Naive B cell (primary cell): ENCODE data around the gene C16orf86. TPM values are rescaled to one million over a fixed set of nuclear protein-coding genes. Genes with fewer than 3 reads are reported as not detected.

Source experiments
- ATAC-seq, 2 donors: fragments of 150-1000 bp; cut with Tn5 transposase; 2 replicates each; pipeline ENCODE4 v1.10.0; 2021; ENCODE audit warnings: low read depth in 2 of 2, mild to moderate bottlenecking in 2 of 2, moderate library complexity in 2 of 2
- DNase-seq: peaks from one replicate; pipeline ENCODE4 v3.0.0; 2022
- H3K27ac Mint-ChIP-seq, 6 donors: one replicate each; pipeline ENCODE4 v1.8.0; 2020 to 2022; ENCODE audit warnings: mild to moderate bottlenecking in 6 of 6, mixed read lengths in 6 of 6, moderate library complexity in 5 of 6, inconsistent platforms in 2 of 6
- H3K27me3 Mint-ChIP-seq, 3 donors: one replicate each; pipeline ENCODE4 v1.8.0; 2021 to 2022; ENCODE audit warnings: mixed read lengths in 3 of 3, mild to moderate bottlenecking in 1 of 3
- H3K36me3 Mint-ChIP-seq, 2 donors: one replicate each; pipeline ENCODE4 v1.8.0; 2020 to 2022; ENCODE audit warnings: mixed read lengths in 2 of 2, inconsistent platforms in 1 of 2, mild to moderate bottlenecking in 1 of 2
- H3K4me1 Mint-ChIP-seq, 3 donors: one replicate each; pipeline ENCODE4 v1.8.0; 2020 to 2022; ENCODE audit warnings: mixed read lengths in 3 of 3, inconsistent platforms in 1 of 3, mild to moderate bottlenecking in 1 of 3, moderate library complexity in 1 of 3
- H3K4me3 Mint-ChIP-seq, 8 donors: one replicate each; pipeline ENCODE4 v1.8.0; 2020 to 2022; ENCODE audit warnings: mild to moderate bottlenecking in 8 of 8, mixed read lengths in 8 of 8, moderate library complexity in 8 of 8, inconsistent platforms in 2 of 8
- H3K9me3 Mint-ChIP-seq, 7 donors: one replicate each; pipeline ENCODE4 v1.8.0; 2020 to 2022; ENCODE audit warnings: mixed read lengths in 7 of 7, mild to moderate bottlenecking in 5 of 7, inconsistent platforms in 2 of 7, moderate library complexity in 1 of 7
- polyA plus RNA-seq, 6 donors: library from polyadenylated mRNA; unstranded; fragments of 300-500 nt; fragmentation: Illumina TruSeq; gene quantifications; one replicate each; pipeline ENCODE4 v1.2.3, GENCODE V29; 2021; ENCODE audit warnings: low read depth in 6 of 6

C16orf86 gene
- polyA plus RNA-seq, 6 donors from 2014 or later = 10.3 to 12.5 (median 11.1) TPM

DNA sequence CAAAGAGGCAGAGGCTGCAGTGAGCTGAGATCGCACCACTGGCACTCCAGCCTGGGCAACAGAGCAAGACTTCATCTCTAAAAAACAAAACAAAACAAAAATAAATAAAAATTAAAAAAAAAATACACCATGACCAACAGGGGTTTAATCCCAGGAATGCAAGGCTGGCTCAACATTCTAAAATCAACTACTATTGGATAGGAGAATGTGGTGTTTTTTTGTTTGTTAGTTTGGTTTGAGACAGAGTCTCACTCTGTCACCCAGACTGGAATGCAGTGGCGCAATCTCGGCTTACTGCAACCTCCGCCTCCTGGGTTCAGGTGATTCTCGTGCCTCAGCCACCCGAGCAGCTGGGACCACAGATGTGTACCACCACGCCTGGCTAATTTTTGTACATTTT is 32.7 kb downstream of the C16orf86 start:
- no peak for ATAC-seq
- Mint-ChIP-seq H3K4me3 (no peak overlapping the region), H3K4me1 (peaks cover 0 to 10% (median 7%) of the 10 kb centered on the region in 3 donors), H3K9me3 (peaks cover 0 to 1% (median 0%) of the 10 kb centered on the region in 7 donors), H3K36me3 (peaks cover 0 to 8% of the 10 kb centered on the region in 2 donors), H3K27ac (no peak overlapping the region), H3K27me3 (no peaks in the 10 kb centered on the region)
- DNase-seq = no peak

DNA sequence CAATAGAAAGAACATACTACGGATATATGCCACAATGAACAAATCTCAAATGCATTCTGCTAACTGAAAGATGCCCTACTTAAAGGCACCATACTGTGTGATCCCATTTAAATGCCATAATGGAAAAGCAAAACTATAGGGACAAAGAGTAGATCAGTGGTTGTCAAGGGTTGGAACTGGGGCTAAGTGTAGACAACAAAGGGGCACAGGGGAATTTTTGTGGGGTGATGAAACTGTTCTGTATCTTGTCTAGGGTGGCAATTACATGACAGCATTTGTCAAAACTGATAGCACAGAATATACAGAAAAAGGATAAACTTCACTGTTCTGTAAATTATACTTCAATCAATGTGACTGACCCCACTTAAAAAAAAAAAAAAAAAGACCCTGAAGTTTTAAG is 34.8 kb downstream of the C16orf86 start:
- no peak overlapping the region for H3K27ac Mint-ChIP-seq
- no peak overlapping the region for H3K4me3 Mint-ChIP-seq
- peaks cover 0 to 8% of the 10 kb centered on the region in 2 donors for H3K36me3 Mint-ChIP-seq
- no peaks in the 10 kb centered on the region for H3K27me3 Mint-ChIP-seq
- DNase-seq (no peak), ATAC-seq (no peak)
- peaks cover 0 to 10% (median 3%) of the 10 kb centered on the region in 3 donors for H3K4me1 Mint-ChIP-seq
- peaks cover 0 to 1% (median 0%) of the 10 kb centered on the region in 7 donors for H3K9me3 Mint-ChIP-seq

DNA sequence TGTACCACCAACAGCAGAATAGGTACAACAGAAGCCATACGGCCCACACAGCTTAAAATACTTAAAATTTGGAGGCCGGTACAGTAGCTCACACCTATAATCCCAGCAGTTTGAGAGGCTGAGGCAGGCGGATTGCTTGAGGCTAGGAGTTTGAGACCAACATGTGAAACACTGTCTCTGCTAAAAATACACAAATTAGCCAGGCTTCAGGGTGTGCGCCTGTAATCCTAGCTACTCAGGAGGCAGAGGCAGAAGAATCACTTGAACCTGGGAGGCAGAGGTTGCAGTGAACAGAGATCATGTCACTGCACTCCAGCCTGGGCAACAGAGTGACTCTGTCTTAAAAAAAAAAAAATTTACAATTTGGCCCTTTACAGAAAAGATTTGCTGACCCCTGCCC is 35.5 kb downstream of the C16orf86 start:
- H3K36me3 Mint-ChIP-seq = peaks cover 0 to 8% of the 10 kb centered on the region in 2 donors
- H3K27me3 Mint-ChIP-seq = no peaks in the 10 kb centered on the region
- peaks cover 0 to 1% (median 0%) of the 10 kb centered on the region in 7 donors for H3K9me3 Mint-ChIP-seq
- H3K27ac Mint-ChIP-seq = peak overlapping the region in 2 of 6 donors; percentile 11 to 62
- ATAC-seq = no peak
- DNase-seq = no peak
- H3K4me3 Mint-ChIP-seq = no peak overlapping the region
- H3K4me1 Mint-ChIP-seq = peaks cover 0 to 10% (median 0%) of the 10 kb centered on the region in 3 donors

DNA sequence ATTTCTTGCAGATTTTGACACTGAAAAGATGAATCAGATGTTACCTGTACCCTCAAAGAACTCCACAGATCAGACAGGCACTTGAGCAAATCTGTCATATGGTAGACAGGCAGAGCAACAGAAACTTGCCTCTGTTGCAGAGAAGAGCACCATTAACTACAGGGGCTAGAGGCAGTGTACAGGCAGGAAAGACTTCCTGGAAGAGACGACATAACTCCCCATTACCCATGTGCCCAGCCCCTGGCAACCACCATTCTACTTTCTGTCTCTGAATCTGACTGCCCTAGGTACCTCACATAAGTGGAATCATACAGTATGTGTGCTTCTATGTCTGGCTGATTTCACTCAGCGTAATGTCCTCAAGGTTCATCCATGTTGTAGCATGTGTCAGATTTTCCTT is 37.0 kb downstream of the C16orf86 start:
- H3K4me3 Mint-ChIP-seq = no peak overlapping the region
- H3K4me1 Mint-ChIP-seq = peaks cover 0 to 11% (median 4%) of the 10 kb centered on the region in 3 donors
- ATAC-seq = no peak
- H3K27ac Mint-ChIP-seq = peak overlapping the region in 2 of 6 donors; percentile 15 to 44
- H3K9me3 Mint-ChIP-seq = peaks cover 0 to 1% (median 0%) of the 10 kb centered on the region in 7 donors
- H3K27me3 Mint-ChIP-seq = no peaks in the 10 kb centered on the region
- H3K36me3 Mint-ChIP-seq = peaks cover 0 to 4% of the 10 kb centered on the region in 2 donors
- DNase-seq = no peak

DNA sequence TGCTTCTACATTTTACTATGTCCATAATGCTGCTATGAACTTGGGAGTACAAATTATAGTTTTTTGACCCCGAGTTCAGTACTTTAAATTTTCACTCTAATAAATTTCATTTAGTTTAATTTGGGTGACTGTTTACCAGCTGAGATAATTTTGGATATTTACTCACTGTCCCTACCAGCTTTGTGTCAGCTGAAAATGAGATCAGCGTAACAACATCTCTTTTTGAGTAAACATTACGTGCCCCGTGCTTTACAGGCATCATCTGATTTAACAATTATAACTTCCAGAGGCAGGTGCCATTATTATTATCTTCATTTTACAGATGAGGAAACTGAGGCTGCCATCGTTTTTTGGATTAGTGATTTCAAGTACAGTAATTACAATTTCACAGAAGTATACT is 37.5 kb downstream of the C16orf86 start:
- ATAC-seq (no peak), DNase-seq (no peak)
- H3K4me3 Mint-ChIP-seq = no peak overlapping the region
- H3K27me3 Mint-ChIP-seq = no peaks in the 10 kb centered on the region
- peaks cover 0 to 10% (median 4%) of the 10 kb centered on the region in 3 donors for H3K4me1 Mint-ChIP-seq
- no peaks in the 10 kb centered on the region for H3K9me3 Mint-ChIP-seq
- no peaks in the 10 kb centered on the region for H3K36me3 Mint-ChIP-seq
- no peak overlapping the region for H3K27ac Mint-ChIP-seq

DNA sequence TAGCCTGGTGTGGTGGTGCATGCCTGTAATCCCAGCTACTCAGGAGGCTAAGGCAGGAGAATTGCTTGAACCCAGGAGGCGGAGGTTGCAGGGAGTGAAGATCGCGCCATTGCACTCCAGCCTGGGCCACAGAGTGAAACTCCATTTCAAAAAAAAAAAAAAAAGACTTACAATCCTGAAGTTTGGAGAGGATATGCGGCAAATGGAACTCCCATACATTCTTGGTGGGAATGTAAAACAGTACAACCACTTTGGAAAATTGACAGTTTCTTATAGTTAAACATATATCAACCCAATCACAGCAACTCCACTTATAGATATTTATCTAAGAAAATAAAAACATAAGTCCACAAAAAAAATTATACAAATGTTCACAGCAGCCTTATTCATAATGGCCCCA is 40.6 kb downstream of the C16orf86 start:
- ATAC-seq (no peak), DNase-seq (no peak)
- Mint-ChIP-seq H3K36me3 (no peaks in the 10 kb centered on the region), H3K27me3 (no peaks in the 10 kb centered on the region), H3K4me1 (peaks cover 0 to 19% (median 12%) of the 10 kb centered on the region in 3 donors), H3K27ac (no peak overlapping the region), H3K9me3 (no peaks in the 10 kb centered on the region), H3K4me3 (no peak overlapping the region)

DNA sequence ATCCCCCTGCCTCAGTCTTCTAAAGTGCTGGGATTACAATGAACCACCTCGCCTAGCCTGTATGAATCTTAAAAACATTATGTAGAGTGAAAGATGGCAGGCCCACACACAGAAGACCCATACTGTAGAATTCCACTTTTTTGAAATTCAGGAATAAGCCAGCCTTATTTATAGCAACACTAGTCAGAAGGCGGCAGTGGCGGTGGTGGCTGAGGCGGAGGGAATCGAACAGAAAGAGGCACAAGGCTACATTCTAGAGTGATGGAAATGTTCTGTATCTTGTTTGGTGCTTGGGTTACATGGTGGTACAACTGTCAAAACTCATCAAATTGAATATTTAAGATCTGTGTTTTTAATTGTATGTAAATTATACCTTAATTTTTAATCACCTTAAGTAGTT is 41.2 kb downstream of the C16orf86 start:
- Mint-ChIP-seq H3K36me3 (no peaks in the 10 kb centered on the region), H3K4me1 (peaks cover 0 to 19% (median 12%) of the 10 kb centered on the region in 3 donors), H3K27ac (peak overlapping the region in 3 of 6 donors; percentile 6 to 82 (median 74)), H3K27me3 (no peaks in the 10 kb centered on the region), H3K4me3 (no peak overlapping the region), H3K9me3 (no peaks in the 10 kb centered on the region)
- ATAC-seq = no peak
- DNase-seq = no peak

DNA sequence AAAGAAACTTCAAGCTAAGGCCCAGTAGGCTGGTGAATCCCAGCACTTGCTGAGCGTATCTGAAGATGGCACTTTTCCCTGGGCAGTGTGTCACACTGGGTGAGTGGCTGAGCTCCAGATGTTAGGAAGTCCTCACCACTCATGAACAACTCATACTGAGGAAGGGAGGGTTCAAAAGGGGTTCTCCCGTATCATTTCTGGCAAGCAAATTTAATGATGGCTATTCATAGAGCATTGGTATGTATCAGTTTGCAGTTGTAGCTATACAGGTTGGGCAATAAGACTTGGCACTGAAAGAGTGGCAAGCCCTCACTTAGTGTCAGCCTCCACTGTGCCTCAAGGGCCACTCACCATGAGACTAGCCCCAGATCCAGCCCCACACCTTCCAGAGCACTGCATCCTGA is 41.8 kb downstream of the C16orf86 start:
- Mint-ChIP-seq H3K4me1 (peaks cover under 1 to 19% (median 12%) of the 10 kb centered on the region in 3 donors), H3K27me3 (no peaks in the 10 kb centered on the region), H3K9me3 (no peaks in the 10 kb centered on the region), H3K4me3 (no peak overlapping the region), H3K27ac (peak overlapping the region in 1 of 6 donors; percentile 6), H3K36me3 (no peaks in the 10 kb centered on the region)
- DNase-seq (no peak), ATAC-seq (no peak)

DNA sequence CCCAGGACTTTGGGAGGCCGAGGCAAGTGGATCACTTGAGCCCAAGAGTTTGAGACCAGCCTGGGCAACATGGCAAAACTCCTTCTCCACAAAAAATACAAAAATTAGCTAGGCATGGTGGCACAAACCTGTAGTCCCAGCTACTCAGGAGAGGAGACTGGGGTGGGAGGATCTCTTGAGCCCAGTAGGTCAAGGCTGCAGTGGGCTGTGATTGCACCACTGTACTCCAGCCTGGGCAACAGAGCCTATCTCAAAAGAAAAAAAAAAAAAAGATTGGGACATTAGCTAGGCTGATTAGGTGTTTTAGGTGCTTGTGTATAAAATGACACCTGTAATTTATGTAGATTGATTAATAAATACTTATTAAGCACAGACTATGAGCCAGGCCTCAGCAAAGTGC is 42.4 kb downstream of the C16orf86 start:
- no peaks in the 10 kb centered on the region for H3K9me3 Mint-ChIP-seq
- H3K4me1 Mint-ChIP-seq = peaks cover 4 to 15% (median 12%) of the 10 kb centered on the region in 3 donors
- no peaks in the 10 kb centered on the region for H3K36me3 Mint-ChIP-seq
- H3K27ac Mint-ChIP-seq = no peak overlapping the region
- no peak for DNase-seq
- H3K27me3 Mint-ChIP-seq = no peaks in the 10 kb centered on the region
- no peak for ATAC-seq
- H3K4me3 Mint-ChIP-seq = no peak overlapping the region

DNA sequence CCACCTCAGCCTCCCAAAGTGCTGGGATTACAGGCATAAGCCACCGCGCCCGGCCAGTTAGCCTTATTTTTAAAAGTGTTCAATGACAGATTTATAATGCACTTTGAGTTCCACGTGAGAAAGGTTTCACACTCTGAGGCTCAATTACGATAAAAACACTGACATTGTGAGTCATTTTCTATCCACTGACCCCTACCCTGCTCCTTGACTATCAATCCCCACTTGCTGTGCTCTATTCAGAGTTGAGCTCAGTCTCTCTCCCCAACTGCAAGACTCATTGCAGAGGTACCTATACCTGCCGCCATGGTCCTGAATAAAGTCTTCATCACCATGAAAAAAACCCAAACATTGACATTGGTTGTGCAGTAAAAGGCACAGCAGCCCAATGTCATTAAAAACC is 44.0 kb downstream of the C16orf86 start:
- H3K36me3 Mint-ChIP-seq = no peaks in the 10 kb centered on the region
- peak overlapping the region in 3 of 6 donors; percentile 1 to 67 (median 40) for H3K27ac Mint-ChIP-seq
- peaks cover 8 to 15% (median 12%) of the 10 kb centered on the region in 3 donors for H3K4me1 Mint-ChIP-seq
- H3K27me3 Mint-ChIP-seq = no peaks in the 10 kb centered on the region
- no peak for ATAC-seq
- H3K9me3 Mint-ChIP-seq = no peaks in the 10 kb centered on the region
- H3K4me3 Mint-ChIP-seq = no peak overlapping the region
- DNase-seq = no peak

DNA sequence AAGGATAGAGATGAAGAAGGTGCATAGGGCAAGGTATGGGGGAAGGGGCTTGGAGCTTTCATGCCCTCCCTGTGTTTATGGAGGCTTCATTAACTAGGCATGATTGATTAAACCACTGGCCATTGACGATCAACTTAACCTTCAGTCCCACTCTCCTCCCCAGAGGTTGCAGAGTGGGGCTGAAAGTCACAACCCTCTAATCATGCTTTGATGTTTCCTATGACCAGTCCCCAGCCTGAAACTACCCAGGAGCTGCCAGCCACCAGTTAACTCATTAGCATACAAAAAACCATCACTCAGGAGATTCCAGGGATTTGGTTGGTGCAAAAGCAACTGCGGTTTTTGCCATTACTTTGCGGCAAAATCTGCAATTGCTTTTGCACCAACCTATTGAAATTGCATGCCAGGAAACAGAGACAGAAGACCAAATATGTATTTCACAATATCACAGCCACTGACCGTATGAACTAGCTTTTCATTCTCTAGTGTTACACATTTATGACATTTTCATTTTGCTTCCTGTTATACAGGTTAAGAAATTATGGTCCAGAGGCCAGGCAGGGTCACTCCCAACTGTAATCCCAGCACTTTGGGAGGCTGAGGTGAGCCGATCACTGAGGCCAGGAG is 47.1 kb downstream of the C16orf86 start:
- Mint-ChIP-seq H3K27ac (no peak overlapping the region), H3K4me1 (peaks cover 17 to 22% (median 19%) of the 10 kb centered on the region in 3 donors), H3K36me3 (no peaks in the 10 kb centered on the region), H3K4me3 (no peak overlapping the region), H3K9me3 (no peaks in the 10 kb centered on the region), H3K27me3 (no peaks in the 10 kb centered on the region)
- DNase-seq (no peak), ATAC-seq (no peak)

DNA sequence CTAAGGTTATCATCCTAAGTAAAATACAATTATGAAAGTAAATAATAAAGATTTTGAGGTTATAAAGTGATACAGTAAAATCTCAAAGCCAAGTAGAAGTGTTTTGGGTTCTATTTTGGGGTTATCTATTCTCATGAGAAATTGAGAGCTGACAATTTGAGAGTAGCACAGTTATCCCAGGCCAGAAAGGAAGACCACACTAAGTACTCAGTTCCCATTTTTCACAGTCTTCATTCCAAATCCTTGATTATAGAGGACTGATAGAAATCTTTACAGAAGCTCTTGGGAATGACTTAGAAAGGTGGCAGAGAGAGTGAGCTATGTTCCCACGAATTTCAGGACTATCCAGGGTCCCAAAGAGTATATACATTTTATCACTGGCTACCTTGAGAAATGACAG is 47.9 kb downstream of the C16orf86 start:
- no peaks in the 10 kb centered on the region for H3K36me3 Mint-ChIP-seq
- H3K9me3 Mint-ChIP-seq = no peaks in the 10 kb centered on the region
- ATAC-seq = no peak
- no peaks in the 10 kb centered on the region for H3K27me3 Mint-ChIP-seq
- H3K27ac Mint-ChIP-seq = no peak overlapping the region
- H3K4me1 Mint-ChIP-seq = peaks cover 18 to 26% (median 25%) of the 10 kb centered on the region in 3 donors
- peak overlapping the region in 1 of 8 donors; percentile 16 for H3K4me3 Mint-ChIP-seq
- no peak for DNase-seq

DNA sequence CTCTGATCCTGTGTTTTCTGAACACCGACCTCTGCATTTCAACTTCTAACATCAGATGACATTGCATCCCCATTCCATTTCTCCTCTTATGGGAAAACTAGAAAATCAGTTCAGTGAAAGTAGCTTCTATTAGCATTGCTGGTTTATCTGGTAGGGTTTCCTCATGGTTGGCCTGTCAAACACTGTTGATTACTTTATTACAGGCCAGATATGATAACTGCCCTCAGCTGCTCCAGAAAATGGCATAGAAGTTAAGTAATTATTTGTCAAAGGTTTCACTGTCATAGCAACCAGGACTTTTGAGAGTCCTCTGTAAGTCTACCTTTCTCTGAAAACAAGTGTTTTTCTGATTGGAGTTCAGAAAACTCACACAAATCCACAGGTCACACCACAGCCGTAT is 49.5 kb downstream of the C16orf86 start:
- Mint-ChIP-seq H3K27ac (no peak overlapping the region), H3K27me3 (no peaks in the 10 kb centered on the region), H3K36me3 (no peaks in the 10 kb centered on the region), H3K9me3 (no peaks in the 10 kb centered on the region), H3K4me1 (peaks cover 25 to 42% (median 27%) of the 10 kb centered on the region in 3 donors), H3K4me3 (peak overlapping the region in 1 of 8 donors; percentile 90)
- ATAC-seq (no peak), DNase-seq (no peak)
